Testis (tissue), 2 donors: ENCODE measurements around the gene MAP2.

Experiments
- POLR2A ChIP-seq: fragments of 450-650 bp; IDR thresholded peaks from one replicate; pipeline ENCODE4 v1.6.1; 2017; ENCODE audit warnings: antibody characterized with exemption, mild to moderate bottlenecking, moderate library complexity
- TF ChIP-seq, protein P1 (sequence below), 3 experiments: fragments of 450-650 bp in 2 of 3; fragments of 200-600 bp in 1 of 3; sonication (generic) in 1 of 3; IDR thresholded peaks; one replicate each; pipeline ENCODE4 v1.5.1; 2016 to 2019; ENCODE audit warnings: antibody characterized with exemption in 3 of 3, mild to moderate bottlenecking in 2 of 3, moderate library complexity in 1 of 3

DNA sequence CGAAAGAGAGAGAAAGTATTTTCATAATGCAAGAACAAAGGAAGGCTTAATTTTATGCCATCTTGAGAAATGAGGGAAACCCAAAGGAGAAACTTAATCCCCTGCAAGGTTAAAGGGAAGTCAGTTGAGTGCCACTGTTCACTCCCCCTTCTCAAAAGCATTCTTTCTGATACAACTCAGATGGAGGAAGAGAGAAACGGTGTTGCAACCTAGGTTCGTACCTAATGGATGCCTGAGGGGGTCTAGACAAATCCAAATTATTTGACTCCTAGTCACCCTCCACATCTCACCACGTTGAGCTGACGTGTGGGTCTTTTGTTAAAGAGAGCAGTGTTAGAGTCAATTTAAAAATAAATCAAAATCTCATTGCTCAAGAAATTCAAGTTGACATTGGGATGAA, 295.2 kb downstream of the MAP2 start:
- no peak for TF ChIP-seq POLR2A
- TF ChIP-seq, protein P1, sequence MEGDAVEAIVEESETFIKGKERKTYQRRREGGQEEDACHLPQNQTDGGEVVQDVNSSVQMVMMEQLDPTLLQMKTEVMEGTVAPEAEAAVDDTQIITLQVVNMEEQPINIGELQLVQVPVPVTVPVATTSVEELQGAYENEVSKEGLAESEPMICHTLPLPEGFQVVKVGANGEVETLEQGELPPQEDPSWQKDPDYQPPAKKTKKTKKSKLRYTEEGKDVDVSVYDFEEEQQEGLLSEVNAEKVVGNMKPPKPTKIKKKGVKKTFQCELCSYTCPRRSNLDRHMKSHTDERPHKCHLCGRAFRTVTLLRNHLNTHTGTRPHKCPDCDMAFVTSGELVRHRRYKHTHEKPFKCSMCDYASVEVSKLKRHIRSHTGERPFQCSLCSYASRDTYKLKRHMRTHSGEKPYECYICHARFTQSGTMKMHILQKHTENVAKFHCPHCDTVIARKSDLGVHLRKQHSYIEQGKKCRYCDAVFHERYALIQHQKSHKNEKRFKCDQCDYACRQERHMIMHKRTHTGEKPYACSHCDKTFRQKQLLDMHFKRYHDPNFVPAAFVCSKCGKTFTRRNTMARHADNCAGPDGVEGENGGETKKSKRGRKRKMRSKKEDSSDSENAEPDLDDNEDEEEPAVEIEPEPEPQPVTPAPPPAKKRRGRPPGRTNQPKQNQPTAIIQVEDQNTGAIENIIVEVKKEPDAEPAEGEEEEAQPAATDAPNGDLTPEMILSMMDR (IDR thresholded peaks at IDR 0.05): no peak
